HG02642 (cell line): ENCODE data around the gene HS1BP3.

Experiments
- ATAC-seq: cut with Tn5 transposase; IDR thresholded peaks from one replicate; pipeline ENCODE4 v1.9.1; 2021; ENCODE audit warnings: mild to moderate bottlenecking; ENCODE audit not compliant: unreplicated experiment, poor library complexity

HS1BP3 gene

GRCh38 chr2:20607446-20607845 is 43.5 kb downstream of the HS1BP3 start:
- ATAC-seq, result no peak

- ATAC-seq, result no peak
Measured at GRCh38 chr2:20606198-20606597, 44.7 kb downstream of the HS1BP3 start.

DNA sequence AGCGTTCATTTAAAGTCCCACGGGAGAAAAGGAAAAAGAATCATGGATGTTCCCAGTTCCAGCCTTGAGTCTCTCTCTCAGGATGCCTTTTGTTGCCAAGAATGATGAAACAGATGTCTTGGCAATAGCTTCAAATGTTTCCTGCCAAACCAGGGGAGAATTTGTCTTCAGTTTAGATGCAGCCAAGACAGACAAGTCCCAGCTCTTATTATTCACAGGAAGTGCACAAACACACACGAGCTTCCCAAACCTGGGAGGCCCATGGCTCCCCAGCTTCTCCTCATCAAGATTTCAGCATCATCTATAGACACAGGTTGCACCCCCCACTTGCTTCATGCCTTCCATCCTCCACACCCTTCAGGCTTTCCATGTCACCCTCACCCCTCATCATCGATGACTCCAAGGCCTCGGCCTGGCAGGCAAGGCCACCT is 45.9 kb downstream of the HS1BP3 start:
- no peak for ATAC-seq

- ATAC-seq, result no peak
Measured at GRCh38 chr2:20604401-20604911, 46.4 kb downstream of the HS1BP3 start.

DNA sequence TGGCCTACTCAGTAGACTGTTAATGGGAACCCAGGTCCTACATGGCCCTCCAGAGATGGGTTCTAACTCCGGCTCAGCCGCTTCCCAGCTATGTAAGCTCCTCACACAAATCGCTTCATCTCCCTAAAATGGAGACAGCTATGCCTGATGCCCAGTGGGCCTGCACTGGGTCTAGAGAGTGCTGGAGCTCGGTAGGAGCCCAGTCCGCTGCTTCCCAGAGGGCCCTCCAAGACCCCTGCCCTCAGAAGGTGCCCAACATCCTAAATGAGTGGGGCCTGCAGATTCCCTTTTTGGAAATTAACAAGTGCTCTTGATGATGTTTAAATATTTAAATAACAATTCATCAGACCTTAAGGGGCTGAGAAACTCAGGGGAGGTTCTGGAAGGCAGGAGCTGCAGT is 47.1 kb downstream of the HS1BP3 start:
- ATAC-seq, result no peak

DNA sequence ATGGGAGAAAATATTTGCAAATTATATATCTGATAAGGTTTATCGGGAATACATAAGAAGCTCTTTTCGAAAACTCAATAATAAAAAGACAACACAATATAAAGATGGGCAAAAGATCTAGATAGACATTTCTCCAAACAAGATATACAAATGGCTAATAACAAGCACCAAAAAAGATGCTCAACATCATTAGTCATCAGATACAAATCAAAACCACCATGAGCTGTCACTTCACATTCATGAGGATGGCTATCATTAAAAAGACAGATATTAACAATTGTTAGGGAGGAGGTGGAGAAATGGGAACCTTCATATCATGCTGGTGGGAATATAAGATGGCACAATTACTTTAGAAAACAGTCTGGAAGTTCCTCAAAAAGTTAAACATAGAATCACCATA is 48.1 kb downstream of the HS1BP3 start:
- no peak for ATAC-seq

DNA sequence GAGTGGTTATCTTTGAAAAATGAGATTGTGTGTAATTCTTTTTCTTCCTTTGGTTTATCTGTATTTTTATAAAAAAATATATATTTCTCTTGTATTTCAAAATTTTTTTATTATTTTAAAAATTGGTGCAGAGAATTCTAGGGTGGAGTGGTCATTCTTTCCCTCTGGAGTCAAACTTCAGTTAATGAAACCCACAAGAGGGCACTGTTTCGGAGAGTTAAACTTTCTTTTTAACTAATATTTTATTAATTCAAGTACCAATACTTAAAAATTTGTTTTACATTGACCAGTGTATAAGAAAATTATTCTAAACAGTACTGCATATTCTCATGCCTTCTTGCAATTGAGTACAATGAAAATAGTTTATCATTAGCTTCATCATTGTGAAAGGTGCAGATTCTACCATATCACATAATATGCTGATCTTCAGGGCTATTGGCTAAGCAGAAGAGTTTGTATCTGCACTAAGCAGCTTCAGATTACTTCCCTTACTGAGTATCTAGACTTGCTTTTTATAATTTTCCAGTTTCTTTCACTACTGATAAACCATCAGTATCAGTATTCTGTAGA is 50.1 kb downstream of the HS1BP3 start:
- no peak for ATAC-seq

- no peak for ATAC-seq
Measured at GRCh38 chr2:20599861-20600461, 50.9 kb downstream of the HS1BP3 start.

DNA sequence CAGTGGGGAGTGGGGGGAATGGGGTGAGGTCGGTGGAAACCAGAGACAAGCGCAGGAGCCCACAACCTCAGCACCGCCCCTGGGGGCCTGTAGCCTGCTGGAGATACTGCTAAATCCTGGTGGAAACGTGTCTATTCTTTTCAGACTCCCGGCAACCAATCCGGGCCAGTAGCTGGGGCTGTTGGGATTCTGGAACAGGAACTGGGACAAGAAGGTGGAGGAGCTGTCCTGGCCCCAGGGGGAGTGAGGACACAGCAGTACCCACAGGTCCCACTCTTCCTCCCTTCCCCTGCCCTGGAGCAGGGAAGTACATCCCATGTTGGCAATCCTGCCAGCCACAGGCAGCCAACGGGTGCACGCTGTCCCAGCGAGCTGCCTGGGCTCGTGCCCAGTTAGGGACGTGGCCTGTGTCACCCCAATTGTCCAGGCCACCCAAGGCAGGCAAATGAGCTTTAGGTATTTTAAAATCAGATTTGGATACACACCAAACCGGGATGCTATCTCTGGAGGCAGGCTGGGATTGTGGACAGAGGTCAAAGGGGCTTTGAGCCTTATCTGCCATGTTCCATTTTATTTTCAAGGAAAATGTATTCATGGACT is 51.8 kb downstream of the HS1BP3 start:
- ATAC-seq, result no peak

DNA sequence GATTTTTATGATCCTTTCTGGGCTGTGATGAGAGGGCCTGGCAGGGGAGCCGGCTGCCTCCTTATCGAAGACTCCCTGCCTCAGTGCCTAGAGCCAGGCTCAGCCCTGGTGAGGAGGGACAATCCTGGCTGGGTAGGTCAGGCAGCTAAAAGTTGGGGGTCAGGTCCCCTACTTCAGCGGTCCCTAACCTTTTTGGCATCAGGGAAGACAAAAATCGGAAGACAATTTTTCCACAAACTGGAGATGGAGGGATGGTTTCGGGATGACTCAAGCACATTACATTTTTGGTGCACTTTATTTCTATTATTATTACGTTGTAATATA is 53.1 kb downstream of the HS1BP3 start:
- ATAC-seq, result no peak

- no peak for ATAC-seq
Measured at GRCh38 chr2:20596973-20597859, 53.7 kb downstream of the HS1BP3 start.

DNA sequence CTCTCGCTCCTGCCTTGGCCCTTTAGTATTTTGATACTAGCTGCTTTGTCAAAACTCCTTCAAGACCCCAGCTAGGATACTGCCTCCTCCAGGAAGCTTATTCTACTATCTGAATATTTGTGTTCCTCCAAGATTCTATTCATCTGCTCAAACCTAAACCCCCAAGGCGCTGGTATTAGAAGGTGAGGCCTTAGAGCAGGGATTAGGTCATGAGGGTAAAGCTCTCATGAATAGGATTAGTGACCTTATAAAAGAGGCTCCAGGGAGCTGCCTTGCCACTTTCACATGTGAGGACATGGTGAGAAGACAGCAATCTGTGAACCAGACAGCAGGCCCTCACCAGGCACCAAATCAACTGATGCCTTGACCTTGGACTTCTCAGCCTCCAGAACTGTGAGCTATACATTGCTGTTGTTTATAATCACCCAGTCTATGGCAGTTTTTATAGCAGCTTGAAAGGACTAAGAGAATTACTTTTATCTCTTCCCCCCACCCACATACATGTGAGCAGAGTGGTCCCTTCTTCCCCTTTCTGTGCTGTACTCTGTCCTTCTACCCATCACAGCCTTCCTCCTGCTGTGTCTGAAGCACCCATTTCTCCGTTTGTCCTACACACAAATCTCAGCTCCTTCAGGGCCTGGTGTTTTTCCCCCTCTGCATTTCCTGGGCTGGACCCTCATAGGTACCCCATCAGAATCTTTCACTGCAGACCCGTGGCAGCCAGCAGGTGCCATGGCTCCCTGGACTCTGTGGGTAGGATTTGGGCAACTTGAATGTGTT is 54.5 kb downstream of the HS1BP3 start:
- no peak for ATAC-seq

- ATAC-seq, result peak; percentile 90
Measured at GRCh38 chr2:20595439-20596192, 55.3 kb downstream of the HS1BP3 start.

DNA sequence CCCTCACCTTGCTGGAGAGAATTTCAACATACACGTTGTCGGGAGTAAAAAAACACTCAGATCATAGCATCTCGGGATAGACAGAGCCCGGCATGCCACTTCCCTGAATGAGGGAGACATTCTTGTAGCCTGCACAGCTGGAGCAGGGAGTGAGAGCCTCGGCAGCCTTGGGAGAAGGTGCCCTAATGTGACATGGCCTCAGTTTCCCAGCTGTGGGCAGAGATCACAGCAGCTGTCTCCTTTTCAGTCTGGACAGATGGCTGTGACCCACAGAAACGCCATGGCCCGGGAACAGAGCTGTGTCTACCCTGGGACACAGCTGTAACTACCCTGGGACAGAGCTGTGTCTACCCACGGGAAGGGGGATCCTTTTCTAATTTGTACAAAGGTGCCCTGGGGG is 55.9 kb downstream of the HS1BP3 start:
- ATAC-seq, result peak; percentile 1

DNA sequence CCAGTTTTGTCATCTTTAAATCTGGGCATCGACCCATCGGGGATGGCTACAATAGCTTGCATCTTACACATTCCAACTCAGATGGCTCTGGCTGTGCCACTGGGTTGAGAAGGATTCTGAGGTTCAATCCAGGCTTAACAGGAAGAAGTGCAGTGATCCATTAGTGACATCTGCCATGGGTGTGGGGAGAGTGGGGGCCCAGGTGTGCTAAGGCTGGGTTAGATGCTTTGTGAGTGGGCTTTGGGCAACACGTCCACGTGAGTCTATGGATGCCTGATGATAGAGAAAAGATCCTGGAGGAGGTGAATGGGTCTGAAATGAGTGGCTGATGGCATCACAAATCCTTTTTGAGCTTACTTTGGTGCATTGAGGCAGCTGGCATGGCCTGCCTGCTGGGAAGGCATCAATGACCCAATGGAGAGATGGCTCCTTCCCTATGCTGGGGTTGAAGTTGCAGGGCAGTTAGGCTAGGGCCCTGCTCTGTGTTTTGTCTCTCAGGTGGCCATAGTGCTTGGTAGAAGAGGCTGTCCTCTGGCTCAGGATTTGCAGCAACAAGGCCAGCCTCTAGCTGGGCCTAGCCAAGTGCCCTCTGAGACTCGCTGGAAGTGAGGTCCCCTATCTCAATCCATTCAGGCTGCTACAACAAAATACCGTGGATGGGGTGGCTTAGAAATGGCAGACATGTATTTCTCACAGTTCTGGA is 56.7 kb downstream of the HS1BP3 start:
- no peak for ATAC-seq

- no peak for ATAC-seq
Measured at GRCh38 chr2:20593072-20594034, 57.5 kb downstream of the HS1BP3 start.

- no peak for ATAC-seq
Measured at GRCh38 chr2:20592106-20593071, 58.5 kb downstream of the HS1BP3 start.
